HG02852 (cell line): ENCODE measurements around the gene RPL29.

Experiments used
- ATAC-seq: cut with Tn5 transposase; IDR thresholded peaks from one replicate; pipeline ENCODE4 v1.9.1; 2021; ENCODE audit warnings: mild to moderate bottlenecking, moderate library complexity; ENCODE audit not compliant: unreplicated experiment

The RPL29 gene

GRCh38 chr3:52026041-52026440 lies 30.3 kb upstream of the RPL29 start:
- ATAC-seq, result no peak

- ATAC-seq, result no peak
Observed at GRCh38 chr3:52025453-52025852, 29.8 kb upstream of the RPL29 start.

- ATAC-seq, result no peak
Observed at GRCh38 chr3:52024765-52025452, 29.2 kb upstream of the RPL29 start.

- no peak for ATAC-seq
Observed at GRCh38 chr3:52023860-52024764, 28.4 kb upstream of the RPL29 start.

- ATAC-seq, result no peak
Observed at GRCh38 chr3:52023101-52023770, 27.5 kb upstream of the RPL29 start.

- no peak for ATAC-seq
Observed at GRCh38 chr3:52022323-52023100, 26.8 kb upstream of the RPL29 start.

GRCh38 chr3:52021489-52022268 lies 26.0 kb upstream of the RPL29 start:
- no peak for ATAC-seq

- no peak for ATAC-seq
Observed at GRCh38 chr3:52020796-52021195, 25.1 kb upstream of the RPL29 start.

GRCh38 chr3:52019352-52020080 lies 23.8 kb upstream of the RPL29 start:
- ATAC-seq, result no peak

- ATAC-seq, result no peak
Observed at GRCh38 chr3:52018319-52019000, 22.8 kb upstream of the RPL29 start.

GRCh38 chr3:52017586-52017985 lies 21.9 kb upstream of the RPL29 start:
- no peak for ATAC-seq

- no peak for ATAC-seq
Observed at GRCh38 chr3:52015438-52016228, 19.9 kb upstream of the RPL29 start.

- no peak for ATAC-seq
Observed at GRCh38 chr3:52014613-52015012, 18.9 kb upstream of the RPL29 start.

- no peak for ATAC-seq
Observed at GRCh38 chr3:52013802-52014598, 18.3 kb upstream of the RPL29 start.

- ATAC-seq, result no peak
Observed at GRCh38 chr3:52012699-52013098, 17.0 kb upstream of the RPL29 start.

GRCh38 chr3:52010431-52010830 lies 14.7 kb upstream of the RPL29 start:
- ATAC-seq, result no peak

GRCh38 chr3:52007291-52007690 lies 11.6 kb upstream of the RPL29 start:
- ATAC-seq, result no peak
